NCI-H2227 treated with DMSO at 0.1 percent for 48 hours (cell line): ENCODE measurements around the gene PPP5C.
A peak's percentile ranks its signal among the peaks of the same experiment; 100 is the strongest.
"Not testable (repeated sequence)": the region's sequence is repeated elsewhere in the genome, so short reads cannot be mapped to it uniquely, and the experiment has no call there.

Experiments
- DNase-seq: peaks from one replicate; lab custom pipeline; 2025; lab: John Stamatoyannopoulos, UW

The PPP5C gene

GRCh38 chr19:46346821-46347571, at the start of gene PPP5C:
TSS of gene PPP5C (plus strand) at chr19:46347087. CDS start at chr19:46347097, 10 bp downstream.
- peak; percentile 80 for DNase-seq

- no peak for DNase-seq
These were observed 49.0 kb upstream of the PPP5C start for GRCh38 chr19:46297700-46298478.

GRCh38 chr19:46298479-46299003, 48.3 kb upstream of the PPP5C start:
- DNase-seq = no peak

GRCh38 chr19:46299004-46299509, 47.8 kb upstream of the PPP5C start:
- DNase-seq = peak; percentile 83

- no peak for DNase-seq
These were observed 47.2 kb upstream of the PPP5C start for GRCh38 chr19:46299695-46300094.

- no peak for DNase-seq
These were observed 43.6 kb upstream of the PPP5C start for GRCh38 chr19:46303322-46303690.

- no peak for DNase-seq
These were observed 43.0 kb upstream of the PPP5C start for GRCh38 chr19:46303691-46304397.

GRCh38 chr19:46306501-46306900, 40.4 kb upstream of the PPP5C start:
- no peak for DNase-seq

- no peak for DNase-seq
These were observed 38.4 kb upstream of the PPP5C start for GRCh38 chr19:46308510-46308909.

GRCh38 chr19:46309056-46309455, 37.8 kb upstream of the PPP5C start:
- no peak for DNase-seq

GRCh38 chr19:46311444-46311843, 35.4 kb upstream of the PPP5C start:
- DNase-seq = no peak

GRCh38 chr19:46313540-46314469, 33.1 kb upstream of the PPP5C start:
- not testable (repeated sequence) for DNase-seq

GRCh38 chr19:46317339-46317738, 29.5 kb upstream of the PPP5C start:
- no peak for DNase-seq

- DNase-seq = no peak
These were observed 27.3 kb upstream of the PPP5C start for GRCh38 chr19:46319613-46320012.

- no peak for DNase-seq
These were observed 26.3 kb upstream of the PPP5C start for GRCh38 chr19:46320559-46320958.

- no peak for DNase-seq
These were observed 25.2 kb upstream of the PPP5C start for GRCh38 chr19:46321653-46322052.

- DNase-seq = not testable (repeated sequence)
These were observed 23.7 kb upstream of the PPP5C start for GRCh38 chr19:46323227-46323626.

GRCh38 chr19:46324277-46324676, 22.6 kb upstream of the PPP5C start:
- no peak for DNase-seq

GRCh38 chr19:46326608-46327007, 20.3 kb upstream of the PPP5C start:
- no peak for DNase-seq

- DNase-seq = no peak
These were observed 18.8 kb upstream of the PPP5C start for GRCh38 chr19:46328079-46328478.

GRCh38 chr19:46330319-46330918, 16.5 kb upstream of the PPP5C start:
- no peak for DNase-seq
